OCI-M2 (cell line): ENCODE data around the gene ITGB5.
"Not testable (repeated sequence)": the region's sequence is repeated elsewhere in the genome, so short reads cannot be mapped to it uniquely, and the experiment has no call there.

Experiments used
- DNase-seq: peaks from one replicate; lab custom pipeline; 2025; ENCODE audit not compliant: unreplicated experiment; lab: John Stamatoyannopoulos, UW

Gene ITGB5

GRCh38 chr3:124759666-124760401 lies 127.3 kb downstream of the ITGB5 start:
- no peak for DNase-seq

- no peak for DNase-seq
These were observed 128.1 kb downstream of the ITGB5 start for GRCh38 chr3:124758851-124759635.

- DNase-seq: not testable (repeated sequence)
These were observed 129.2 kb downstream of the ITGB5 start for GRCh38 chr3:124757926-124758325.

GRCh38 chr3:124752051-124752450 lies 135.1 kb downstream of the ITGB5 start:
- DNase-seq: no peak

- no peak for DNase-seq
These were observed 135.7 kb downstream of the ITGB5 start for GRCh38 chr3:124751501-124751900.

GRCh38 chr3:124749877-124750276 lies 137.3 kb downstream of the ITGB5 start:
- DNase-seq: not testable (repeated sequence)

GRCh38 chr3:124748560-124749198 lies 138.5 kb downstream of the ITGB5 start:
- no peak for DNase-seq

- DNase-seq: no peak
These were observed 139.8 kb downstream of the ITGB5 start for GRCh38 chr3:124747111-124747981.

GRCh38 chr3:124745756-124746155 lies 141.4 kb downstream of the ITGB5 start:
- no peak for DNase-seq

- DNase-seq: no peak
These were observed 146.1 kb downstream of the ITGB5 start for GRCh38 chr3:124741027-124741426.

GRCh38 chr3:124731760-124732159 lies 155.4 kb downstream of the ITGB5 start:
- DNase-seq: no peak

GRCh38 chr3:124730941-124731297 lies 156.2 kb downstream of the ITGB5 start:
- DNase-seq: no peak

GRCh38 chr3:124730129-124730940 lies 156.8 kb downstream of the ITGB5 start, which contains the start of gene UMPS:
Gene UMPS, plus strand, starts transcription at chr3:124730452. Its CDS starts 20 bp downstream, at chr3:124730472.
- DNase-seq: peak; percentile 42

GRCh38 chr3:124722589-124722988 lies 164.6 kb downstream of the ITGB5 start:
- no peak for DNase-seq

GRCh38 chr3:124714223-124714853 lies 172.8 kb downstream of the ITGB5 start:
- DNase-seq: no peak
